ENCODE results near the gene SRXN1.

GRCh38 chr20:644692-645317 is 8.2 kb downstream of the SRXN1 start:
- TF ChIP-seq CTCF (IDR thresholded peaks at IDR 0.05; ENCODE audit: poor library complexity, severe bottlenecking): no peak
- TF ChIP-seq REST (IDR thresholded peaks at IDR 0.05; ENCODE audit: borderline replicate concordance): no peak
- TF ChIP-seq TAF1 (IDR thresholded peaks at IDR 0.05; ENCODE audit: low read depth): no peak
- TF ChIP-seq EP300 (conservative IDR thresholded peaks at IDR 0.05; ENCODE audit: poor library complexity, severe bottlenecking): no peak
- no peak for TF ChIP-seq SMC3 (conservative IDR thresholded peaks at IDR 0.05; ENCODE audit: poor library complexity)
